GM12878 (cell line): ENCODE data around the gene GPR153. TPM values are rescaled to one million over a fixed set of nuclear protein-coding genes. Genes with fewer than 3 reads are reported as not detected.

ENCODE experiments used
- ATAC-seq: fragments of 200-7000 bp; cut with Tn5 transposase; 3 replicates; pipeline ENCODE4 v1.9.1; 2020; ENCODE audit warnings: mild to moderate bottlenecking, moderate library complexity
- BruUV-seq: library from RNA; stranded (reverse); fragments of 400-500 nt; replicated peaks from 2 replicates; lab custom pipeline; 2021; lab: Mats Ljungman, UMichigan
- CTCF ChIA-PET: fragments of 300-600 bp; sonication (Branson Sonifier 250); formaldehyde crosslinking; extraction: SDS; loops from one replicate; lab custom pipeline; 2021; ENCODE audit warnings: inconsistent platforms; lab: Yijun Ruan, JAX
- POLR2A ChIA-PET: fragments of 350-600 bp; formaldehyde crosslinking; extraction: SDS; loops from one replicate; lab custom pipeline; 2021; ENCODE audit warnings: inconsistent platforms; lab: Charles Lee
- RAD21 ChIA-PET: fragments of 300-600 bp; sonication (Branson Sonifier 250); formaldehyde crosslinking; loops from one replicate; lab custom pipeline; 2023; ENCODE audit warnings: antibody characterized with exemption; ENCODE audit not compliant: unreplicated experiment; lab: Charles Lee
- SMC1A ChIA-PET: fragments of 300-600 bp; sonication (Branson Sonifier 250); formaldehyde crosslinking; loops from one replicate; lab custom pipeline; 2023; ENCODE audit not compliant: unreplicated experiment, uncharacterized antibody; lab: Charles Lee
- DNase-seq: peaks from one replicate; pipeline ENCODE4 v3.0.0-alpha.2; 2011; ENCODE audit warnings: low read depth, low spot score
- FAIRE-seq: peaks from 3 replicates; lab custom pipeline; 2011; peaks lifted over from hg19 to GRCh38; lab: Jason Lieb, UNC
- H2AFZ ChIP-seq: 2 replicates; pipeline ENCODE4 v1.6.0; 2011; ENCODE audit warnings: low read depth, low read length, control low read depth; ENCODE audit not compliant: control insufficient read depth
- H3K27ac ChIP-seq: 2 replicates; pipeline ENCODE4 v1.5.1; 2011; ENCODE audit warnings: control low read depth; ENCODE audit not compliant: control insufficient read depth, insufficient read depth
- H3K27me3 ChIP-seq, 2 experiments: replicated peaks in 1 of 2; 2 replicates each; pipeline versions ENCODE4 v1.6.0 to v1.6.1; 2011; ENCODE audit warnings: low read length in 1 of 2; ENCODE audit not compliant: control insufficient read depth in 2 of 2, insufficient read depth in 2 of 2
- H3K36me3 ChIP-seq, 2 experiments: 2 replicates each; pipeline ENCODE4 v1.5.1; 2011; ENCODE audit warnings: low read length in 1 of 2; ENCODE audit not compliant: control insufficient read depth in 2 of 2, insufficient read depth in 2 of 2
- H3K4me1 ChIP-seq: 2 replicates; pipeline ENCODE4 v1.6.1; 2011; ENCODE audit warnings: mild to moderate bottlenecking, low read length, moderate library complexity, mixed read lengths; ENCODE audit not compliant: control insufficient read depth, insufficient read depth
- H3K4me2 ChIP-seq: 2 replicates; pipeline ENCODE4 v1.6.0; 2011; ENCODE audit warnings: control low read depth; ENCODE audit not compliant: control insufficient read depth, insufficient read depth
- H3K4me3 ChIP-seq: fragments of 200-600 bp; sonication (generic); 2 replicates; pipeline ENCODE4 v1.5.1; 2016
- H3K79me2 ChIP-seq: 2 replicates; pipeline ENCODE4 v1.6.0; 2011; ENCODE audit warnings: low read length; ENCODE audit not compliant: control insufficient read depth, insufficient read depth
- H3K9ac ChIP-seq: 2 replicates; pipeline ENCODE4 v1.8.0; 2011; ENCODE audit warnings: low read length, control low read depth, mixed read lengths; ENCODE audit not compliant: control insufficient read depth, insufficient read depth
- H3K9me3 ChIP-seq: replicated peaks from 3 replicates; pipeline ENCODE4 v1.5.1; 2011; ENCODE audit warnings: mild to moderate bottlenecking, low read length; ENCODE audit not compliant: control insufficient read depth, insufficient read depth
- H4K20me1 ChIP-seq: 2 replicates; pipeline ENCODE4 v1.6.0; 2011; ENCODE audit not compliant: control insufficient read depth, insufficient read depth
- BHLHE40 ChIP-seq, 2 experiments: fragments of 450-650 bp in 1 of 2; IDR thresholded peaks; 2 replicates each; pipeline ENCODE4 v1.6.1; 2011 to 2017; ENCODE audit warnings: low read depth in 2 of 2, borderline replicate concordance in 1 of 2, improper control_type of control experiment in 1 of 2, low read length in 1 of 2, mild to moderate bottlenecking in 1 of 2
- BMI1 ChIP-seq: fragments of 450-650 bp; IDR thresholded peaks from 2 replicates; pipeline ENCODE4 v1.6.1; 2016; ENCODE audit warnings: mild to moderate bottlenecking, moderate library complexity, borderline replicate concordance
- GABPA ChIP-seq: IDR thresholded peaks from 2 replicates; pipeline ENCODE4 v1.6.1; 2014; ENCODE audit warnings: antibody characterized with exemption, low read depth, mild to moderate bottlenecking, inconsistent platforms
- IRF4 ChIP-seq: IDR thresholded peaks from 2 replicates; pipeline ENCODE4 v1.6.1; 2011; ENCODE audit warnings: low read depth, low read length
- RUNX3 ChIP-seq: IDR thresholded peaks from 2 replicates; pipeline ENCODE4 v1.6.1; 2012; ENCODE audit warnings: low read length, inconsistent platforms
- SP1 ChIP-seq: IDR thresholded peaks from one replicate; pipeline ENCODE4 v1.6.1; 2011; ENCODE audit warnings: low read depth, low read length
- SPI1 ChIP-seq: IDR thresholded peaks from 2 replicates; pipeline ENCODE4 v1.6.1; 2011; ENCODE audit warnings: low read depth, mild to moderate bottlenecking, low read length, moderate library complexity, borderline replicate concordance; ENCODE audit not compliant: insufficient read depth
- TCF12 ChIP-seq: IDR thresholded peaks from 2 replicates; pipeline ENCODE4 v1.6.1; 2011; ENCODE audit warnings: low read depth, mild to moderate bottlenecking, low read length
- TCF3 ChIP-seq: IDR thresholded peaks from 2 replicates; pipeline ENCODE4 v1.6.1; 2012; ENCODE audit warnings: low read depth, mild to moderate bottlenecking, low read length, borderline replicate concordance; ENCODE audit not compliant: insufficient read depth
- WGBS: methylation state at CpG from one replicate; pipeline ENCODE4 v1.1.6; 2016; ENCODE audit warnings: low lambda C conversion rate; ENCODE audit not compliant: insufficient replicate concordance, insufficient coverage; ENCODE audit errors: missing lambda C conversion rate; 5-methylcytosine and 5-hydroxymethylcytosine counted together
- in situ Hi-C: fragments of 300-500 bp; cut with MboI; formaldehyde crosslinking; loops from 9 replicates; pipeline ENCODE4 v1.14.3; 2018; ENCODE audit warnings: mixed read lengths
- intact Hi-C: fragments of 100-400 bp; cut with micrococcal nuclease; formaldehyde crosslinking; loops from one replicate; pipeline ENCODE4 v1.14.2; 2022; ENCODE audit not compliant: unreplicated experiment
- polyA plus RNA-seq, 11 experiments: library from polyadenylated mRNA; depleted of rRNA in 4 of 11; unstranded in 6 of 11; stranded (reverse) in 5 of 11; fragments of >200 nt; fragmentation: Nextera tagmentation in 4 of 11; fragmentation: Illumina TruSeq in 1 of 11; extraction: Ambion mirVana in 4 of 11; extraction: Trizol in 1 of 11; gene quantifications; 1 replicate in 1 of 11; 2 replicates in 10 of 11; pipeline versions ENCODE4 v1.2.1 to v1.2.3, GENCODE V29; 2011 to 2016; ENCODE audit warnings: inconsistent platforms in 2 of 11, missing spikeins in 2 of 11, low read depth in 1 of 11
- total RNA-seq, 4 experiments: library from RNA; depleted of rRNA in 3 of 4; stranded (reverse); fragments of >200 nt in 3 of 4; fragmentation: Illumina TruSeq in 1 of 4; extraction: Trizol in 1 of 4; gene quantifications; 2 replicates each; pipeline versions ENCODE4 v1.2.1 to v1.2.3, GENCODE V29; 2013 to 2021
- TF ChIP-seq, protein P1 (sequence below): IDR thresholded peaks from 2 replicates; pipeline ENCODE4 v1.6.1; 2012; ENCODE audit warnings: low read length, inconsistent platforms
- TF ChIP-seq, protein P2 (sequence below): fragments of 450-650 bp; IDR thresholded peaks from 2 replicates; pipeline ENCODE4 v1.6.1; 2017; ENCODE audit warnings: low read depth, mild to moderate bottlenecking, moderate library complexity

The GPR153 gene
- total and polyA plus RNA-seq, 10 of the 15 experiments (the other 5 are each of a cell fraction or from before 2014, with no cell fraction given) = 0.04 to 2.2 (median 0.54) TPM

DNA sequence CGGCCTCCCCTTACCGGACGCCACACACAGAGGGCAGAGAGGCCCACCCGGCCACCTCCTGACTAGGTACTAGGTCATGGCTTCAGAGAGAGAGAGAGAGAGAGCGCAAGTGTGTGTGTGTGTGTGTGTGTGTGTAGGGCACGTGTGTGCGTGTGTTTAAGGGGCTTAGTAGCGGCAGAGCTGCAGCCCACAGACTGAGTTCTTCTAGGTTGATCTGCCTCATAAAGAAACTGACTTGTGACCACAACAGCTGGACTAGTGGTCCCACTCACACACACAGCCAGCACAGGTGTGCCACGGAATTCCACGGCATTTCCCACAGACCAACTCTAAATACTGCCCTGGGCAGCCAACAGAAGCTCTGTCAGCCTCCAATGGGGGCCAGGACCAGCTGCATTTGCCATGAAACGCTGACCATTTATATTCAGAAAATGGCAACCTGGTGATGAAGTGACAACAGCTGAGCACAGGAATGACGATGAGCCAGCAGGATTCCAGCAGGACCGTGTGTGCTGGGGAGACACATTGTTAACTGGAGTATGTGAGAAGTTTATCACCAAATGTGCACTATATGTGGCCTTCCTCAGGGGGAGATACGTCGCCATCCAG, 38.8 kb upstream of the GPR153 start (continued):
- TF ChIP-seq TCF3 = peak; percentile 27; the same call in 1 of the 2 replicates
- TF ChIP-seq, protein P1, sequence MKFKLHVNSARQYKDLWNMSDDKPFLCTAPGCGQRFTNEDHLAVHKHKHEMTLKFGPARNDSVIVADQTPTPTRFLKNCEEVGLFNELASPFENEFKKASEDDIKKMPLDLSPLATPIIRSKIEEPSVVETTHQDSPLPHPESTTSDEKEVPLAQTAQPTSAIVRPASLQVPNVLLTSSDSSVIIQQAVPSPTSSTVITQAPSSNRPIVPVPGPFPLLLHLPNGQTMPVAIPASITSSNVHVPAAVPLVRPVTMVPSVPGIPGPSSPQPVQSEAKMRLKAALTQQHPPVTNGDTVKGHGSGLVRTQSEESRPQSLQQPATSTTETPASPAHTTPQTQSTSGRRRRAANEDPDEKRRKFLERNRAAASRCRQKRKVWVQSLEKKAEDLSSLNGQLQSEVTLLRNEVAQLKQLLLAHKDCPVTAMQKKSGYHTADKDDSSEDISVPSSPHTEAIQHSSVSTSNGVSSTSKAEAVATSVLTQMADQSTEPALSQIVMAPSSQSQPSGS = no peak
- TF ChIP-seq TCF12 = peak; percentile 88
- TF ChIP-seq RUNX3 = peak; percentile 85
- no peak for TF ChIP-seq BMI1
- no peak for TF ChIP-seq IRF4
- TF ChIP-seq GABPA = no peak
- TF ChIP-seq BHLHE40 (IDR thresholded peaks at IDR 0.05; ENCODE audit: borderline replicate concordance in 1 of 2, low read depth in 2 of 2, low read length in 1 of 2) = peak; percentile 67 to 76

DNA sequence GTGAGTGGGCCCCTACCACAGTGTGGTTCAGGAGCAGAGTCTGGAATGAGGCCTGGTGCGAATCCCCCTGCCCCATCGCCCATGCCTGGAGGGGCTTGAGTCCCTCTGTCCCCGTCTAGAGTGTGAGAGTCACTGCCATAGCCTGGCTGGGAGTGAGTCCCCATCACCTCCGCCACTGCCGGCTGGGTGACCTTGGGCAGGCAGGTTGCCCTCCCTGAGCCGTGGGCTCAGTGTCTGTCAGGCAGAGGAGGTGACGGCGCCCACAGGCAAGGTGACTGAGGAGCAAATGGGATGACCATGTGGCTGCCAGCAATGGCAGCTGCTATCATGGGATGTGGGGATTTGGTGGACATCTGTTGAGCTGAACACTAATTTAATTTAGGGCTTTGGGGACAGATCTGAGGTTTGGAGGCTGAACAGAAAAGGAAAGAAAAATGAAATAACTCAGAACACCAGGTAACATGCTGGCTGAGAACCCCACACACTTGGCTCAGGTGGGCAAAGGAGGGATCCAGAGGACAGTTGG, 38.1 kb upstream of the GPR153 start:
- Histone ChIP-seq H3K4me3 (no peak overlapping the region), H3K36me3 (peaks cover 3 to 6% of the 10 kb centered on the region in 2 experiments; a peak in 3 of 4 replicates), H2AFZ (no peak overlapping the region), H3K4me1 (peaks cover 4% of the 10 kb centered on the region; the same call in 1 of the 2 replicates), H3K79me2 (no peaks in the 10 kb centered on the region), H3K9me3 (no peaks in the 10 kb centered on the region), H3K9ac (no peak overlapping the region), H3K4me2 (no peak overlapping the region), H3K27ac (no peak overlapping the region), H4K20me1 (no peaks in the 10 kb centered on the region), H3K27me3 (no peaks in the 10 kb centered on the region)
- no peak for FAIRE-seq
- TF ChIP-seq SPI1 = no peak
- no peak for TF ChIP-seq SP1
- TF ChIP-seq, protein P2, sequence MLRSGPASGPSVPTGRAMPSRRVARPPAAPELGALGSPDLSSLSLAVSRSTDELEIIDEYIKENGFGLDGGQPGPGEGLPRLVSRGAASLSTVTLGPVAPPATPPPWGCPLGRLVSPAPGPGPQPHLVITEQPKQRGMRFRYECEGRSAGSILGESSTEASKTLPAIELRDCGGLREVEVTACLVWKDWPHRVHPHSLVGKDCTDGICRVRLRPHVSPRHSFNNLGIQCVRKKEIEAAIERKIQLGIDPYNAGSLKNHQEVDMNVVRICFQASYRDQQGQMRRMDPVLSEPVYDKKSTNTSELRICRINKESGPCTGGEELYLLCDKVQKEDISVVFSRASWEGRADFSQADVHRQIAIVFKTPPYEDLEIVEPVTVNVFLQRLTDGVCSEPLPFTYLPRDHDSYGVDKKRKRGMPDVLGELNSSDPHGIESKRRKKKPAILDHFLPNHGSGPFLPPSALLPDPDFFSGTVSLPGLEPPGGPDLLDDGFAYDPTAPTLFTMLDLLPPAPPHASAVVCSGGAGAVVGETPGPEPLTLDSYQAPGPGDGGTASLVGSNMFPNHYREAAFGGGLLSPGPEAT = no peak
- no peak for DNase-seq
- ATAC-seq = no peak
- in situ Hi-C loops = no loop called here
- no TSS peak for BruUV-seq
- intact Hi-C loops = no loop called here
- CTCF ChIA-PET = no interaction called here
- POLR2A ChIA-PET = no interaction called here
- RAD21 ChIA-PET = no interaction called here
- SMC1A ChIA-PET = no interaction called here
- 97% methylated on average over 8 of the region's 8 CpGs for WGBS
